Activated CD8-positive, alpha-beta memory T cell treated with anti-CD3 and anti-CD28 coated beads, Interleukin-2, amount 50 U/mL, for 4 hours (primary cell): Measurements from ENCODE around the gene CCDC120.
A peak's percentile ranks its signal among the peaks of the same experiment; 100 is the strongest.

Experiments used
- DNase-seq: peaks from one replicate; pipeline ENCODE4 v3.0.0-alpha.2; 2020

Gene CCDC120

GRCh38 chrX:49063715-49064114 lies 4.9 kb downstream of the CCDC120 start:
- no peak for DNase-seq

GRCh38 chrX:49064303-49064702 lies 5.5 kb downstream of the CCDC120 start:
- DNase-seq = no peak

- no peak for DNase-seq
Measured at GRCh38 chrX:49064735-49065134, 5.9 kb downstream of the CCDC120 start.

- DNase-seq = no peak
Measured at GRCh38 chrX:49066278-49066677, 7.5 kb downstream of the CCDC120 start.

GRCh38 chrX:49066690-49067089 lies 7.9 kb downstream of the CCDC120 start:
- no peak for DNase-seq

GRCh38 chrX:49067285-49068120 lies 8.7 kb downstream of the CCDC120 start:
- no peak for DNase-seq

GRCh38 chrX:49069038-49069437 lies 10.2 kb downstream of the CCDC120 start:
- DNase-seq = no peak

GRCh38 chrX:49070988-49071387 lies 12.2 kb downstream of the CCDC120 start:
- no peak for DNase-seq

GRCh38 chrX:49071877-49072711 lies 13.3 kb downstream of the CCDC120 start:
- no peak for DNase-seq

- DNase-seq = no peak
Measured at GRCh38 chrX:49072712-49073095, 13.9 kb downstream of the CCDC120 start.

GRCh38 chrX:49073601-49074575 lies 15.1 kb downstream of the CCDC120 start, which contains the start of gene PRAF2:
PRAF2 (minus strand) TSS chrX:49074002; CDS start chrX:49073987, 15 bp downstream.
- DNase-seq = peak; percentile 88

- DNase-seq = no peak
Measured at GRCh38 chrX:49075347-49075746, 16.5 kb downstream of the CCDC120 start.

GRCh38 chrX:49077941-49078340 lies 19.1 kb downstream of the CCDC120 start:
- no peak for DNase-seq

- DNase-seq = peak; percentile 72
Measured at GRCh38 chrX:49079489-49080428, 21.0 kb downstream of the CCDC120 start, which contains the start of gene WDR45. WDR45 (minus strand) TSS chrX:49079887; CDS start chrX:49078095, 1,792 bp downstream.

- DNase-seq = no peak
Measured at GRCh38 chrX:49082271-49082871, 23.6 kb downstream of the CCDC120 start.

- no peak for DNase-seq
Measured at GRCh38 chrX:49089553-49089952, 30.8 kb downstream of the CCDC120 start.

GRCh38 chrX:49096419-49096818 lies 37.6 kb downstream of the CCDC120 start:
- DNase-seq = no peak

- DNase-seq = peak; percentile 84
Measured at GRCh38 chrX:49100704-49101628, 42.2 kb downstream of the CCDC120 start.

GRCh38 chrX:49101629-49101984 lies 42.8 kb downstream of the CCDC120 start:
- DNase-seq = no peak

GRCh38 chrX:49102190-49102589 lies 43.4 kb downstream of the CCDC120 start:
- no peak for DNase-seq
